HepG2 (cell line): ENCODE results near the gene TXNRD2. TPM values are rescaled to one million over a fixed set of nuclear protein-coding genes. Genes with fewer than 3 reads are reported as not detected.

Experiments
- ATAC-seq: fragments of 200-7000 bp; cut with Tn5 transposase; 3 replicates; pipeline ENCODE4 v1.9.1; 2020; ENCODE audit warnings: mild to moderate bottlenecking, moderate library complexity
- BruUV-seq: library from RNA; stranded (reverse); fragments of 400-500 nt; replicated peaks from 2 replicates; lab custom pipeline; 2021; lab: Mats Ljungman, UMichigan
- CTCF ChIA-PET: fragments of 300-600 bp; formaldehyde crosslinking; extraction: SDS; loops from one replicate; lab custom pipeline; 2021; ENCODE audit warnings: low total read pairs, inconsistent platforms, low intra/inter-chr PET ratio; lab: Yijun Ruan, JAX
- POLR2A ChIA-PET: fragments of 350-600 bp; sonication (Branson Sonifier 250); formaldehyde crosslinking; loops from one replicate; lab custom pipeline; 2020; ENCODE audit warnings: antibody characterized with exemption, inconsistent platforms; lab: Yijun Ruan, JAX
- DNase-seq: peaks from one replicate; pipeline ENCODE4 v3.0.0-alpha.2; 2015; ENCODE audit warnings: low spot score
- FAIRE-seq: peaks from 3 replicates; lab custom pipeline; 2011; peaks lifted over from hg19 to GRCh38; lab: Jason Lieb, UNC
- H2AFZ ChIP-seq: one replicate; pipeline ENCODE4 v1.6.1; 2011; ENCODE audit warnings: low read length, inconsistent platforms
- H3K27ac ChIP-seq: fragments of 300-600 bp; 3 replicates; pipeline ENCODE4 v1.8.0; 2011; ENCODE audit warnings: mixed run types, mild to moderate bottlenecking, mixed read lengths, low read length, inconsistent platforms; ENCODE audit not compliant: insufficient read depth; ENCODE audit errors: extremely low read length
- H3K27me3 ChIP-seq, 2 experiments: fragments of 200-600 bp in 1 of 2; 2 replicates in 1 of 2; 3 replicates in 1 of 2; pipeline versions ENCODE4 v1.6.0 to v1.8.0; 2011; ENCODE audit warnings: low read length in 2 of 2, mild to moderate bottlenecking in 2 of 2, moderate library complexity in 2 of 2, inconsistent platforms in 1 of 2; ENCODE audit not compliant: insufficient read depth in 2 of 2, control insufficient read depth in 1 of 2
- H3K36me3 ChIP-seq, 2 experiments: fragments of 200-600 bp in 1 of 2; replicated peaks in 1 of 2; 2 replicates in 1 of 2; 3 replicates in 1 of 2; pipeline versions ENCODE4 v1.5.1 to v1.8.0; 2011; ENCODE audit warnings: low read length in 2 of 2, inconsistent platforms in 1 of 2; ENCODE audit not compliant: insufficient read depth in 2 of 2, control insufficient read depth in 1 of 2
- H3K4me1 ChIP-seq: 2 replicates; pipeline ENCODE4 v1.5.1; 2012; ENCODE audit warnings: low read length, inconsistent platforms; ENCODE audit not compliant: insufficient read depth
- H3K4me2 ChIP-seq: 2 replicates; pipeline ENCODE4 v1.6.0; 2011; ENCODE audit warnings: low read depth, low read length, inconsistent platforms
- H3K4me3 ChIP-seq, 3 experiments: fragments of 200-600 bp in 1 of 3; sonication (generic), shearing (Covaris generic) in 1 of 3; replicated peaks in 1 of 3; 2 replicates each; pipeline ENCODE4 v1.5.1; 2011 to 2016; ENCODE audit warnings: low read length in 3 of 3, inconsistent platforms in 2 of 3, low read depth in 2 of 3, mild to moderate bottlenecking in 2 of 3, control low read depth in 1 of 3, mixed read lengths in 1 of 3; ENCODE audit not compliant: insufficient read depth in 1 of 3
- H3K79me2 ChIP-seq: one replicate; pipeline ENCODE4 v1.6.1; 2011; ENCODE audit warnings: low read length, inconsistent platforms; ENCODE audit not compliant: insufficient read depth
- H3K9ac ChIP-seq: 2 replicates; pipeline ENCODE4 v1.6.0; 2011; ENCODE audit warnings: mild to moderate bottlenecking, low read depth, low read length, inconsistent platforms; ENCODE audit not compliant: insufficient read depth
- H3K9me3 ChIP-seq: 2 replicates; pipeline ENCODE4 v1.5.1; 2012; ENCODE audit warnings: mild to moderate bottlenecking, low read length
- H4K20me1 ChIP-seq: 2 replicates; pipeline ENCODE4 v1.6.0; 2011; ENCODE audit warnings: inconsistent platforms, mild to moderate bottlenecking, low read length, moderate library complexity; ENCODE audit not compliant: insufficient read depth
- CHD4 ChIP-seq: fragments of 200-600 bp; sonication (generic); IDR thresholded peaks from 2 replicates; pipeline ENCODE4 v1.7.0; 2017; ENCODE audit warnings: mild to moderate bottlenecking, low read length, borderline replicate concordance
- DPF2 ChIP-seq: sonication (generic); formaldehyde crosslinking; IDR thresholded peaks from 2 replicates; pipeline ENCODE4 v1.4.0; 2020; ENCODE audit warnings: mild to moderate bottlenecking, low read depth, missing genetic modification reagents, borderline replicate concordance
- SRSF1 ChIP-seq: fragments of 200-400 bp; formaldehyde crosslinking; optimal IDR thresholded peaks from 2 replicates; pipeline ENCODE3; 2017; ENCODE audit warnings: mild to moderate bottlenecking, low read depth, low read length, moderate library complexity
- ZFP82 ChIP-seq: sonication (generic); formaldehyde crosslinking; IDR thresholded peaks from 2 replicates; pipeline ENCODE4 v1.5.1; 2020; ENCODE audit warnings: mild to moderate bottlenecking, missing genetic modification reagents, borderline replicate concordance
- ZNF326 ChIP-seq: sonication (generic); formaldehyde crosslinking; IDR thresholded peaks from 2 replicates; pipeline ENCODE4 v1.4.0; 2020; ENCODE audit warnings: missing genetic modification reagents, borderline replicate concordance
- ZZZ3 ChIP-seq: sonication (generic); formaldehyde crosslinking; IDR thresholded peaks from 2 replicates; pipeline ENCODE4 v1.4.0; 2020; ENCODE audit warnings: missing genetic modification reagents, mild to moderate bottlenecking, borderline replicate concordance
- WGBS: methylation state at CpG from one replicate; pipeline ENCODE4 v1.1.6; 2017; ENCODE audit warnings: low lambda C conversion rate; 5-methylcytosine and 5-hydroxymethylcytosine counted together
- in situ Hi-C: cut with HindIII; loops from 2 replicates; pipeline ENCODE4 v1.10.0; 2017; ENCODE audit warnings: low pct_unique_long_range_greater_than_20kb; ENCODE audit not compliant: extremely low pct_ligation_motif_present
- intact Hi-C: fragments of 100-400 bp; cut with micrococcal nuclease; formaldehyde crosslinking; loops from one replicate; pipeline ENCODE4 v1.10.0; 2022; ENCODE audit not compliant: unreplicated experiment
- polyA plus RNA-seq, 8 experiments: library from polyadenylated mRNA; depleted of rRNA in 3 of 8; stranded (reverse) in 7 of 8; unstranded in 1 of 8; fragments of >200 nt; fragmentation: Illumina TruSeq in 4 of 8; extraction: Trizol in 4 of 8; gene quantifications; 2 replicates each; pipeline versions ENCODE4 v1.2.1 to v1.2.3, GENCODE V29; 2011 to 2016; ENCODE audit warnings: low read depth in 4 of 8, missing spikeins in 1 of 8, mixed read lengths in 1 of 8; ENCODE audit not compliant: insufficient read depth in 1 of 8
- total RNA-seq, 5 experiments: library from RNA; depleted of rRNA; stranded (reverse); fragments of >200 nt; fragmentation: Illumina TruSeq; extraction: Trizol; gene quantifications; 2 replicates each; pipeline ENCODE4 v1.2.3, GENCODE V29; 2016; ENCODE audit warnings: low read depth in 1 of 5
- TF ChIP-seq, protein P1 (sequence below): sonication (generic); formaldehyde crosslinking; IDR thresholded peaks from 2 replicates; pipeline ENCODE4 v1.5.1; 2020; ENCODE audit warnings: missing genetic modification reagents, mild to moderate bottlenecking, borderline replicate concordance
- TF ChIP-seq, protein P2 (sequence below): sonication (generic); formaldehyde crosslinking; IDR thresholded peaks from 2 replicates; pipeline ENCODE4 v1.8.0; 2022; ENCODE audit warnings: mild to moderate bottlenecking, missing genetic modification reagents; ENCODE audit not compliant: insufficient replicate concordance
- TF ChIP-seq, protein P3 (sequence below): sonication (generic); formaldehyde crosslinking; IDR thresholded peaks from 2 replicates; pipeline ENCODE4 v1.4.0; 2020; ENCODE audit warnings: mild to moderate bottlenecking, missing genetic modification reagents
- TF ChIP-seq, protein P4 (sequence below): IDR thresholded peaks from 2 replicates; pipeline ENCODE4 v1.6.1; 2016
- TF ChIP-seq, protein P5 (sequence below): sonication (generic); formaldehyde crosslinking; IDR thresholded peaks from 2 replicates; pipeline ENCODE4 v1.4.0; 2020; ENCODE audit warnings: low read depth, mild to moderate bottlenecking, missing genetic modification reagents

The TXNRD2 gene
- total and polyA plus RNA-seq, 2 of the 13 experiments (the other 11 are each of a cell fraction or from before 2014, with no cell fraction given) = 17.5 to 18.6 TPM

DNA sequence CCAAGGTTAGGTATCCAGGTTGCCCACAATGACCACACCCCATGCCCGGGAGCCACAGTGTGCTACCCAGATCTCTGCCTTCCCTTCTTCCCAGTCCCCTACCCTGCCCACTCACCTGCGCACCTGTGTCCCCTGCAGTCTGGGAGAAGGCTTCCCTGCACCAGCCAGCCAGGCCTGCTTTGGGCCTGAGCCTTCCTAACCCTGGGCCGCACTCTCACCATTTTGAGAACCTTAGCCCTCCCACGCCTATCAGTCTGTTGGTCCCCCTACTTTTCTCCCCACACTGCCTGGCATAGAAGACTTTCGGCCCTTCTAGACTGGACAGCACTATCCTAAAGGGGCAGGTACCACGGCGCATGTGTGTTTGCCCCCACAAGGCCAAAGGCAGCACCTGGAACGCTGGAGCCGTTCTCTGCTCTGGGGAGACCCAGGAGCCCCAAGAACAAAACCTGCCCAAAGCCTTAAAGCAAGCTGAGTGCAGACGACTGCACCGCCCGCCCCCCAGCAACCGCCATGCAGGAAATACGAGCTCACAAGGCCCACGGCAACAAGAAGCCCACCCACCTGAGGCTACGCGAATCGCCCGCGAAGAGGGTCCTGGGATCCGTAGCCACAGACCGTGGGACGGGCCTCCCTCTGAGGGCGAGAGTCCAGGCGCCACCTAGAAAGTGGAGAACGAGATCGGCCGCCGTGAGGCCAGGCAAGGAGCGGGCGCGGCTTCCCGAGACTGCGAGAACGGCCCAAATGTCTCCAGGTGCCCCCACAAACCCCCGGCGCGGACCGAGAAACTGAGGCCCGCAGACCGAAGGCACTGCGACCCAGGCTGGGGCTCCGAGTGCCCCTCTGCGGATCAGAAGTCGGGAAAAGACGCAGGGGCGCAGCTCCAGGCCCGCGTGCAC is 87.5 kb downstream of the TXNRD2 start:
- FAIRE-seq (no peak), DNase-seq (no peak), ATAC-seq (peak; percentile 17)
- under 1% methylated on average over 21 of the region's 49 CpGs for WGBS
- intact Hi-C loops = loop anchor here (1.0 kb wide), 1 partner anchor 27 kb away; no protein-coding TSS in a partner anchor
- Histone ChIP-seq H3K36me3 (peaks cover 6 to 26% of the 10 kb centered on the region in 2 experiments), H3K27ac (peak overlapping the region; percentile 81), H2AFZ (no peak overlapping the region), H3K27me3 (no peaks in the 10 kb centered on the region; a peak in 1 of 5 replicates), H3K9ac (peak overlapping the region; percentile 95), H4K20me1 (peaks cover 9% of the 10 kb centered on the region), H3K4me3 (peak overlapping the region; percentile 70 to 96 (median 94)), H3K4me1 (peaks cover 52% of the 10 kb centered on the region), H3K4me2 (peak overlapping the region; percentile 80), H3K79me2 (peaks cover 45% of the 10 kb centered on the region), H3K9me3 (no peaks in the 10 kb centered on the region)
- ChIA-PET CTCF (no interaction called here), POLR2A (interaction anchor here (0.7 to 3.2 kb wide), 10 partner anchors 13 to 124 kb away, joined by 3 to 18 read pairs (median 5); partner anchors contain the start of genes COMT and TXNRD2)
- no TSS peak for BruUV-seq
- in situ Hi-C loops = loop anchor here (5.0 kb wide), 1 partner anchor 48 kb away; no protein-coding TSS in a partner anchor
- TF ChIP-seq ZFP82 (CRISPR knock-in tag) (peak; percentile 21; the same call in 1 of the 2 replicates), ZNF326 (CRISPR knock-in tag) (0 out of 2 replicates have a peak, but pooled peaks have one; percentile 39), SRSF1 (peak; percentile 84), DPF2 (CRISPR knock-in tag) (0 out of 2 replicates have a peak, but pooled peaks have one; percentile 22), ZZZ3 (CRISPR knock-in tag) (0 out of 2 replicates have a peak, but pooled peaks have one; percentile 20), CHD4 (no peak)
- TF ChIP-seq, protein P1, sequence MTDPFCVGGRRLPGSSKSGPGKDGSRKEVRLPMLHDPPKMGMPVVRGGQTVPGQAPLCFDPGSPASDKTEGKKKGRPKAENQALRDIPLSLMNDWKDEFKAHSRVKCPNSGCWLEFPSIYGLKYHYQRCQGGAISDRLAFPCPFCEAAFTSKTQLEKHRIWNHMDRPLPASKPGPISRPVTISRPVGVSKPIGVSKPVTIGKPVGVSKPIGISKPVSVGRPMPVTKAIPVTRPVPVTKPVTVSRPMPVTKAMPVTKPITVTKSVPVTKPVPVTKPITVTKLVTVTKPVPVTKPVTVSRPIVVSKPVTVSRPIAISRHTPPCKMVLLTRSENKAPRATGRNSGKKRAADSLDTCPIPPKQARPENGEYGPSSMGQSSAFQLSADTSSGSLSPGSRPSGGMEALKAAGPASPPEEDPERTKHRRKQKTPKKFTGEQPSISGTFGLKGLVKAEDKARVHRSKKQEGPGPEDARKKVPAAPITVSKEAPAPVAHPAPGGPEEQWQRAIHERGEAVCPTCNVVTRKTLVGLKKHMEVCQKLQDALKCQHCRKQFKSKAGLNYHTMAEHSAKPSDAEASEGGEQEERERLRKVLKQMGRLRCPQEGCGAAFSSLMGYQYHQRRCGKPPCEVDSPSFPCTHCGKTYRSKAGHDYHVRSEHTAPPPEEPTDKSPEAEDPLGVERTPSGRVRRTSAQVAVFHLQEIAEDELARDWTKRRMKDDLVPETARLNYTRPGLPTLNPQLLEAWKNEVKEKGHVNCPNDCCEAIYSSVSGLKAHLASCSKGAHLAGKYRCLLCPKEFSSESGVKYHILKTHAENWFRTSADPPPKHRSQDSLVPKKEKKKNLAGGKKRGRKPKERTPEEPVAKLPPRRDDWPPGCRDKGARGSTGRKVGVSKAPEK (CRISPR knock-in tag) = 0 out of 2 replicates have a peak, but pooled peaks have one; percentile 26
- TF ChIP-seq, protein P2, sequence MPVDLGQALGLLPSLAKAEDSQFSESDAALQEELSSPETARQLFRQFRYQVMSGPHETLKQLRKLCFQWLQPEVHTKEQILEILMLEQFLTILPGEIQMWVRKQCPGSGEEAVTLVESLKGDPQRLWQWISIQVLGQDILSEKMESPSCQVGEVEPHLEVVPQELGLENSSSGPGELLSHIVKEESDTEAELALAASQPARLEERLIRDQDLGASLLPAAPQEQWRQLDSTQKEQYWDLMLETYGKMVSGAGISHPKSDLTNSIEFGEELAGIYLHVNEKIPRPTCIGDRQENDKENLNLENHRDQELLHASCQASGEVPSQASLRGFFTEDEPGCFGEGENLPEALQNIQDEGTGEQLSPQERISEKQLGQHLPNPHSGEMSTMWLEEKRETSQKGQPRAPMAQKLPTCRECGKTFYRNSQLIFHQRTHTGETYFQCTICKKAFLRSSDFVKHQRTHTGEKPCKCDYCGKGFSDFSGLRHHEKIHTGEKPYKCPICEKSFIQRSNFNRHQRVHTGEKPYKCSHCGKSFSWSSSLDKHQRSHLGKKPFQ (CRISPR knock-in tag) = peak; percentile 64
- TF ChIP-seq, protein P3, sequence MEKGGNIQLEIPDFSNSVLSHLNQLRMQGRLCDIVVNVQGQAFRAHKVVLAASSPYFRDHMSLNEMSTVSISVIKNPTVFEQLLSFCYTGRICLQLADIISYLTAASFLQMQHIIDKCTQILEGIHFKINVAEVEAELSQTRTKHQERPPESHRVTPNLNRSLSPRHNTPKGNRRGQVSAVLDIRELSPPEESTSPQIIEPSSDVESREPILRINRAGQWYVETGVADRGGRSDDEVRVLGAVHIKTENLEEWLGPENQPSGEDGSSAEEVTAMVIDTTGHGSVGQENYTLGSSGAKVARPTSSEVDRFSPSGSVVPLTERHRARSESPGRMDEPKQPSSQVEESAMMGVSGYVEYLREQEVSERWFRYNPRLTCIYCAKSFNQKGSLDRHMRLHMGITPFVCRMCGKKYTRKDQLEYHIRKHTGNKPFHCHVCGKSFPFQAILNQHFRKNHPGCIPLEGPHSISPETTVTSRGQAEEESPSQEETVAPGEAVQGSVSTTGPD (CRISPR knock-in tag) = 0 out of 2 replicates have a peak, but pooled peaks have one; percentile 21
- TF ChIP-seq, protein P4, sequence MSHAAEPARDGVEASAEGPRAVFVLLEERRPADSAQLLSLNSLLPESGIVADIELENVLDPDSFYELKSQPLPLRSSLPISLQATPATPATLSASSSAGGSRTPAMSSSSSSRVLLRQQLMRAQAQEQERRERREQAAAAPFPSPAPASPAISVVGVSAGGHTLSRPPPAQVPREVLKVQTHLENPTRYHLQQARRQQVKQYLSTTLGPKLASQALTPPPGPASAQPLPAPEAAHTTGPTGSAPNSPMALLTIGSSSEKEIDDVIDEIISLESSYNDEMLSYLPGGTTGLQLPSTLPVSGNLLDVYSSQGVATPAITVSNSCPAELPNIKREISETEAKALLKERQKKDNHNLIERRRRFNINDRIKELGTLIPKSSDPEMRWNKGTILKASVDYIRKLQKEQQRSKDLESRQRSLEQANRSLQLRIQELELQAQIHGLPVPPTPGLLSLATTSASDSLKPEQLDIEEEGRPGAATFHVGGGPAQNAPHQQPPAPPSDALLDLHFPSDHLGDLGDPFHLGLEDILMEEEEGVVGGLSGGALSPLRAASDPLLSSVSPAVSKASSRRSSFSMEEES (CRISPR knock-in tag) = peak; percentile 2; the same call in 1 of the 2 replicates
- TF ChIP-seq, protein P5, sequence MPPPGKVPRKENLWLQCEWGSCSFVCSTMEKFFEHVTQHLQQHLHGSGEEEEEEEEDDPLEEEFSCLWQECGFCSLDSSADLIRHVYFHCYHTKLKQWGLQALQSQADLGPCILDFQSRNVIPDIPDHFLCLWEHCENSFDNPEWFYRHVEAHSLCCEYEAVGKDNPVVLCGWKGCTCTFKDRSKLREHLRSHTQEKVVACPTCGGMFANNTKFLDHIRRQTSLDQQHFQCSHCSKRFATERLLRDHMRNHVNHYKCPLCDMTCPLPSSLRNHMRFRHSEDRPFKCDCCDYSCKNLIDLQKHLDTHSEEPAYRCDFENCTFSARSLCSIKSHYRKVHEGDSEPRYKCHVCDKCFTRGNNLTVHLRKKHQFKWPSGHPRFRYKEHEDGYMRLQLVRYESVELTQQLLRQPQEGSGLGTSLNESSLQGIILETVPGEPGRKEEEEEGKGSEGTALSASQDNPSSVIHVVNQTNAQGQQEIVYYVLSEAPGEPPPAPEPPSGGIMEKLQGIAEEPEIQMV (CRISPR knock-in tag) = peak; percentile 19; the same call in 1 of the 2 replicates
